Epithelial cell of esophagus (primary cell): Measurements from ENCODE around the gene TEC.
A peak's percentile ranks its signal among the peaks of the same experiment; 100 is the strongest.
"Not testable (repeated sequence)": the region's sequence is repeated elsewhere in the genome, so short reads cannot be mapped to it uniquely, and the experiment has no call there.

Experiments
- DNase-seq: peaks from one replicate; pipeline ENCODE4 v3.0.0; 2010; ENCODE audit warnings: low read depth
- H3K4me3 ChIP-seq: 2 replicates; pipeline ENCODE4 v1.5.1; 2011; ENCODE audit warnings: mild to moderate bottlenecking, low read length, control low read depth
- CTCF ChIP-seq: IDR thresholded peaks from 2 replicates; pipeline ENCODE4 v1.5.1; 2011; ENCODE audit warnings: low read depth, mild to moderate bottlenecking, low read length, control low read depth, inconsistent platforms; ENCODE audit not compliant: insufficient read depth; ENCODE audit errors: missing control alignments

Gene TEC

GRCh38 chr4:48226199-48226598, 43.4 kb downstream of the TEC start:
- TF ChIP-seq CTCF: no peak
- DNase-seq: no peak
- no peak overlapping the region for H3K4me3 ChIP-seq

- no peak for DNase-seq
- no peak for TF ChIP-seq CTCF
- no peak overlapping the region for H3K4me3 ChIP-seq
Measured at GRCh38 chr4:48225368-48226141, 44.1 kb downstream of the TEC start.

GRCh38 chr4:48224606-48225005, 45.0 kb downstream of the TEC start:
- no peak for TF ChIP-seq CTCF
- no peak for DNase-seq
- H3K4me3 ChIP-seq: no peak overlapping the region

- H3K4me3 ChIP-seq: no peak overlapping the region
- no peak for TF ChIP-seq CTCF
Measured at GRCh38 chr4:48223633-48224295, 45.9 kb downstream of the TEC start.

GRCh38 chr4:48222491-48222890, 47.1 kb downstream of the TEC start:
- no peak for TF ChIP-seq CTCF
- no peak for DNase-seq
- H3K4me3 ChIP-seq: no peak overlapping the region

More at GRCh38 chr4:48223633-48224295, 45.9 kb downstream of the TEC start:
- peak; percentile 90 for DNase-seq

- H3K4me3 ChIP-seq, DNase-seq: not testable (repeated sequence)
Measured at GRCh38 chr4:48219430-48219829, 50.2 kb downstream of the TEC start.

- TF ChIP-seq CTCF: no peak
- no peak overlapping the region for H3K4me3 ChIP-seq
- no peak for DNase-seq
Measured at GRCh38 chr4:48216563-48216962, 53.1 kb downstream of the TEC start.
